OCI-LY7 (cell line): ENCODE data around the gene TBC1D4. TPM values are rescaled to one million over a fixed set of nuclear protein-coding genes. Genes with fewer than 3 reads are reported as not detected.
A peak's percentile ranks its signal among the peaks of the same experiment; 100 is the strongest.

Source experiments
- BruUV-seq: library from RNA; stranded (reverse); fragments of 400-500 nt; replicated peaks from 2 replicates; lab custom pipeline; 2021; lab: Mats Ljungman, UMichigan
- CTCF ChIA-PET: fragments of 300-600 bp; sonication (Branson Sonifier 250); formaldehyde crosslinking; loops from one replicate; lab custom pipeline; 2022; ENCODE audit warnings: antibody characterized with exemption; ENCODE audit not compliant: unreplicated experiment; lab: Charles Lee
- POLR2A ChIA-PET: fragments of 300-600 bp; sonication (Branson Sonifier 250); formaldehyde crosslinking; loops from one replicate; lab custom pipeline; 2022; ENCODE audit warnings: antibody characterized with exemption; lab: Charles Lee
- DNase-seq: peaks from one replicate; pipeline ENCODE4 v3.0.0-alpha.2; 2015; ENCODE audit warnings: low spot score
- H2AFZ ChIP-seq: fragments of 200-600 bp; sonication (generic), shearing (Covaris generic); 2 replicates; pipeline ENCODE4 v1.6.1; 2014; ENCODE audit warnings: mild to moderate bottlenecking, antibody characterized with exemption, low read length, moderate library complexity
- H3K27ac ChIP-seq: fragments of 200-600 bp; sonication (generic); 2 replicates; pipeline ENCODE4 v1.5.1; 2014; ENCODE audit warnings: mixed run types, low read depth, mild to moderate bottlenecking, moderate library complexity, low read length, inconsistent platforms; ENCODE audit not compliant: poor library complexity, severe bottlenecking
- H3K36me3 ChIP-seq: fragments of 200-600 bp; sonication (generic); 2 replicates; pipeline ENCODE4 v1.6.1; 2014; ENCODE audit warnings: mild to moderate bottlenecking, antibody characterized with exemption, low read length, moderate library complexity, mixed read lengths; ENCODE audit not compliant: insufficient read depth
- H3K4me1 ChIP-seq: fragments of 200-600 bp; sonication (generic); 2 replicates; pipeline ENCODE4 v1.5.1; 2014; ENCODE audit warnings: mild to moderate bottlenecking, low read length; ENCODE audit not compliant: insufficient read depth, poor library complexity, severe bottlenecking
- H3K4me2 ChIP-seq: fragments of 200-600 bp; sonication (generic); 2 replicates; pipeline ENCODE4 v1.6.1; 2014; ENCODE audit warnings: mild to moderate bottlenecking, low read length
- H3K4me3 ChIP-seq: fragments of 200-600 bp; sonication (generic); 2 replicates; pipeline ENCODE4 v1.5.1; 2014; ENCODE audit warnings: mild to moderate bottlenecking, low read depth, low read length; ENCODE audit not compliant: poor library complexity, severe bottlenecking
- H3K79me2 ChIP-seq: fragments of 200-600 bp; sonication (generic); 2 replicates; pipeline ENCODE4 v1.6.1; 2016; ENCODE audit warnings: low read depth, mild to moderate bottlenecking, low read length, moderate library complexity, mixed read lengths; ENCODE audit not compliant: insufficient read depth
- H3K9me2 ChIP-seq: fragments of 200-600 bp; sonication (generic); 2 replicates; pipeline ENCODE4 v1.6.1; 2016; ENCODE audit warnings: mild to moderate bottlenecking, low read length, mixed read lengths; ENCODE audit not compliant: insufficient read depth
- H3K9me3 ChIP-seq: fragments of 200-600 bp; sonication (generic); 2 replicates; pipeline ENCODE4 v1.6.1; 2014; ENCODE audit warnings: mild to moderate bottlenecking, mixed run types, low read length, mixed read lengths
- H4K20me1 ChIP-seq: fragments of 200-600 bp; sonication (generic); 2 replicates; pipeline ENCODE4 v1.6.1; 2014; ENCODE audit warnings: mild to moderate bottlenecking, antibody characterized with exemption, low read length, moderate library complexity, mixed read lengths; ENCODE audit not compliant: insufficient read depth
- EZH2phosphoT487 ChIP-seq: fragments of 200-600 bp; sonication (generic); IDR thresholded peaks from 2 replicates; pipeline ENCODE4 v1.6.1; 2018; ENCODE audit warnings: low read depth, borderline replicate concordance, mild to moderate bottlenecking, mixed run types, antibody characterized with exemption, low read length, moderate library complexity, mixed read lengths
- intact Hi-C: fragments of 100-400 bp; cut with micrococcal nuclease; formaldehyde crosslinking; loops from one replicate; pipeline ENCODE4 v1.10.0; 2022; ENCODE audit not compliant: unreplicated experiment
- total RNA-seq, 2 experiments: library from RNA; depleted of rRNA in 1 of 2; stranded (reverse); fragments of >200 nt in 1 of 2; shearing (Covaris generic) in 1 of 2; gene quantifications; 2 replicates each; pipeline ENCODE4 v1.2.3, GENCODE V29; 2014 to 2022
- TF ChIP-seq, protein P1 (sequence below): fragments of 200-600 bp; sonication (generic); conservative IDR thresholded peaks from 2 replicates; pipeline ENCODE4 v1.5.1; 2014; ENCODE audit warnings: mild to moderate bottlenecking, antibody characterized with exemption, low read length, moderate library complexity, mixed read lengths

The TBC1D4 gene
- total RNA-seq, 2 experiments from 2014 or later = 21.7 to 24.3 TPM

DNA sequence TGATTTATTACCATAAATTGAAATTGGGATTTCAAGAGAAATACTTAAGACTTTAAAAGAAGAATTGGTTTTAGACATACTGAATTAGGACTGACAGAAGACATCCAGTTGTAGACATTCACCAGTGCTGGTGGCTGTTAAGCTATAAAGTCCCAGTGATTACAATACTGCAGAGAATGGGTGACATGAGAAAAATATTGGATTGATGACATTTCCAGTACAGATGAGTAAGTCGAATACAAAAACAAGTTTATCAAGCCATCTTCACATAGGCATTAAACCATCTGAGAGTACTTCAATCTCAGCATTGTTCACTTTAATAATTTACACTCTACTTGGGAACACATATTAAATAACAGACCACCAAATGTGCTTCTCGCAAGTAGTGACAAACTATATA lies 66.8 kb downstream of the TBC1D4 start:
- H3K79me2 ChIP-seq = peaks cover 63% of the 10 kb centered on the region
- no peaks in the 10 kb centered on the region for H4K20me1 ChIP-seq
- H3K4me3 ChIP-seq = peak overlapping the region; percentile 29
- DNase-seq = no peak
- ChIA-PET POLR2A (interaction anchor here (0.7 to 1.8 kb wide), 9 partner anchors 10 to 75 kb away, joined by 3 to 9 read pairs (median 4); no protein-coding TSS in a partner anchor), CTCF (no interaction called here)
- no TSS peak for BruUV-seq
- peaks cover 6% of the 10 kb centered on the region for H3K36me3 ChIP-seq
- H3K4me2 ChIP-seq = peak overlapping the region; percentile 64
- H3K9me2 ChIP-seq = no peaks in the 10 kb centered on the region
- peak overlapping the region; percentile 54; the same call in 1 of the 2 replicates for H2AFZ ChIP-seq
- H3K27ac ChIP-seq = peak overlapping the region; percentile 77
- H3K4me1 ChIP-seq = peaks cover 97% of the 10 kb centered on the region
- peaks cover 4% of the 10 kb centered on the region; the same call in 1 of the 2 replicates for H3K9me3 ChIP-seq
- TF ChIP-seq EZH2phosphoT487 = no peak
- TF ChIP-seq, protein P1, sequence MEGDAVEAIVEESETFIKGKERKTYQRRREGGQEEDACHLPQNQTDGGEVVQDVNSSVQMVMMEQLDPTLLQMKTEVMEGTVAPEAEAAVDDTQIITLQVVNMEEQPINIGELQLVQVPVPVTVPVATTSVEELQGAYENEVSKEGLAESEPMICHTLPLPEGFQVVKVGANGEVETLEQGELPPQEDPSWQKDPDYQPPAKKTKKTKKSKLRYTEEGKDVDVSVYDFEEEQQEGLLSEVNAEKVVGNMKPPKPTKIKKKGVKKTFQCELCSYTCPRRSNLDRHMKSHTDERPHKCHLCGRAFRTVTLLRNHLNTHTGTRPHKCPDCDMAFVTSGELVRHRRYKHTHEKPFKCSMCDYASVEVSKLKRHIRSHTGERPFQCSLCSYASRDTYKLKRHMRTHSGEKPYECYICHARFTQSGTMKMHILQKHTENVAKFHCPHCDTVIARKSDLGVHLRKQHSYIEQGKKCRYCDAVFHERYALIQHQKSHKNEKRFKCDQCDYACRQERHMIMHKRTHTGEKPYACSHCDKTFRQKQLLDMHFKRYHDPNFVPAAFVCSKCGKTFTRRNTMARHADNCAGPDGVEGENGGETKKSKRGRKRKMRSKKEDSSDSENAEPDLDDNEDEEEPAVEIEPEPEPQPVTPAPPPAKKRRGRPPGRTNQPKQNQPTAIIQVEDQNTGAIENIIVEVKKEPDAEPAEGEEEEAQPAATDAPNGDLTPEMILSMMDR = no peak
- intact Hi-C loops = loop anchor here (5.0 kb wide), 1 partner anchor 132 kb away; the partner anchor contains the start of gene UCHL3

DNA sequence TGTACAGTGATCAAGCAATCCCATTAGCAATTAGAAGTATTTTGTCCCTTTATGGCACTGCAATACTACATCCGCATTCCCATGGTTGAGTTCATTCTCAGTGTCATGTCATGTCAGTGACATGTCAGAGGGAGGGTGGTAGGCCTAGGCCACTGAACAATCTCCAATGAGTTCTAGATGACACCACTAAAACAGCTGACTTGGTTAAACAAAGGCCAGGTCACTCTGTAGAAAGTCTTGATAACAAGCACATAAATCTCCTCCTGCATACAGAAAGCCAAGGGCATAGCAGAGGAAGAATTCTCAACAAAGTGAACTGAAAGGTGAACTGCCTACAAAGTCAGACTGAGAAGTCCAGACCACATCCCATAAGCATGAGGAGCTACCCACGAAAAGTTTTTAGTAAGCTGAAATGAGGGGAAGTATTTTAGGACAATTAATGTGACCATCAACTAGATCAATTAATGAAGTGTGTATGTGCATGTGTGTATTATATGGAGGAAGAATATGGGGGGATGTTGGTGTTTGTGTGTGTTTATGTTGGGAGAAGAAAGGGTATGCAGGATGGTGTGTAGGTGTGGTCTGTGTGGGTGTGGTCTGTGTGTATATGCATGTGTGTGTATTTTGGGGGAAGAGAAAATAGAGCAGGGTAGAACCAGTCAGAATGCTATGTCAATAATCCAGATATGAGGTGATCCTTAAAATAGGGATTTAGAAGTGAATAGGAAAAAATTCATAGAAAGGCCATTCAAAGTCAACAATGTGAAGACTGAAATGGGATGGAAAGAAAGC lies 67.7 kb downstream of the TBC1D4 start:
- peak overlapping the region; percentile 77 for H3K27ac ChIP-seq
- H3K9me2 ChIP-seq = no peaks in the 10 kb centered on the region
- TF ChIP-seq, protein P1 = no peak
- TF ChIP-seq EZH2phosphoT487 = no peak
- intact Hi-C loops = loop anchor here (5.0 kb wide), 1 partner anchor 1442 kb away; no protein-coding TSS in a partner anchor
- ChIA-PET POLR2A (interaction anchor here (0.6 to 1.8 kb wide), 5 partner anchors 12 to 1082 kb away, joined by 3 to 9 read pairs (median 4); no protein-coding TSS in a partner anchor), CTCF (interaction anchor here (1.0 kb wide), 1 partner anchor 47 kb away, joined by 4 read pairs; no protein-coding TSS in a partner anchor)
- peak overlapping the region; percentile 81; the same call in 1 of the 2 replicates for H2AFZ ChIP-seq
- peaks cover 6% of the 10 kb centered on the region for H3K36me3 ChIP-seq
- H3K4me3 ChIP-seq = no peak overlapping the region
- H4K20me1 ChIP-seq = no peaks in the 10 kb centered on the region
- peaks cover 64% of the 10 kb centered on the region for H3K79me2 ChIP-seq
- H3K9me3 ChIP-seq = peaks cover 4% of the 10 kb centered on the region; the same call in 1 of the 2 replicates
- peak overlapping the region; percentile 46 for H3K4me2 ChIP-seq
- peaks cover 97% of the 10 kb centered on the region for H3K4me1 ChIP-seq
- no TSS peak for BruUV-seq
- DNase-seq = no peak
